RWPE1 (cell line): Measurements from ENCODE around the gene KLHDC8A.
A peak's percentile ranks its signal among the peaks of the same experiment; 100 is the strongest.

Experiments
- CTCF ChIA-PET: fragments of 350-600 bp; sonication (Branson Sonifier 250); formaldehyde crosslinking; extraction: SDS; loops from one replicate; lab custom pipeline; 2021; lab: Yijun Ruan, JAX
- POLR2A ChIA-PET: fragments of 400-600 bp; formaldehyde crosslinking; extraction: SDS; loops from one replicate; lab custom pipeline; 2020; ENCODE audit warnings: antibody characterized with exemption; ENCODE audit not compliant: low non-redundant PET; lab: Yijun Ruan, JAX
- DNase-seq: peaks from one replicate; pipeline ENCODE4 v3.0.0; 2012; ENCODE audit warnings: low spot score
- H3K27ac ChIP-seq: fragments of 450-650 bp; 2 replicates; pipeline ENCODE4 v1.5.1; 2017
- TF ChIP-seq, protein P1 (sequence below): fragments of 450-650 bp; conservative IDR thresholded peaks from 2 replicates; pipeline ENCODE4 v1.5.1; 2017; ENCODE audit warnings: low read depth, mild to moderate bottlenecking

KLHDC8A gene

DNA sequence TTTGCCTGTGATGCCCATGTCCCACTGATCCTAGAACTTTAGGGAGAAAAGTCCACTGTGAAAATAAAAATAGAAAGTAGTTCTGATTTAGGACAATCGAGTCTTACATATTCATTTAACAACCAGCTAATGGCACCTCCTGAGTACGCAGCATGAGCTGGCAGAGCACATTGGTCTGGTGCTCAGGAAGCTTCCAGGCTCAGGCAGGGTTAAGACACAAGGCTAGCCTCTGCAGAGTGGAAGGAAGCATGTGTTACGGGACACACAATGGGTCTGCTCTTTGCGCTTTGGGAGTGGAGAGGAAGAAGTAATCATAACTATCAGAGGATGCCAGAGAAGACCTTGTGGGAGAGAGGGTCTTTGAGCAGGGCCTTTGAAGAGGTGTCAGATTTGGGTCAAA is 4.2 kb upstream of the KLHDC8A start:
- POLR2A ChIA-PET, result no interaction called here
- TF ChIP-seq, protein P1, sequence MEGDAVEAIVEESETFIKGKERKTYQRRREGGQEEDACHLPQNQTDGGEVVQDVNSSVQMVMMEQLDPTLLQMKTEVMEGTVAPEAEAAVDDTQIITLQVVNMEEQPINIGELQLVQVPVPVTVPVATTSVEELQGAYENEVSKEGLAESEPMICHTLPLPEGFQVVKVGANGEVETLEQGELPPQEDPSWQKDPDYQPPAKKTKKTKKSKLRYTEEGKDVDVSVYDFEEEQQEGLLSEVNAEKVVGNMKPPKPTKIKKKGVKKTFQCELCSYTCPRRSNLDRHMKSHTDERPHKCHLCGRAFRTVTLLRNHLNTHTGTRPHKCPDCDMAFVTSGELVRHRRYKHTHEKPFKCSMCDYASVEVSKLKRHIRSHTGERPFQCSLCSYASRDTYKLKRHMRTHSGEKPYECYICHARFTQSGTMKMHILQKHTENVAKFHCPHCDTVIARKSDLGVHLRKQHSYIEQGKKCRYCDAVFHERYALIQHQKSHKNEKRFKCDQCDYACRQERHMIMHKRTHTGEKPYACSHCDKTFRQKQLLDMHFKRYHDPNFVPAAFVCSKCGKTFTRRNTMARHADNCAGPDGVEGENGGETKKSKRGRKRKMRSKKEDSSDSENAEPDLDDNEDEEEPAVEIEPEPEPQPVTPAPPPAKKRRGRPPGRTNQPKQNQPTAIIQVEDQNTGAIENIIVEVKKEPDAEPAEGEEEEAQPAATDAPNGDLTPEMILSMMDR, result no peak
- DNase-seq, result no peak

DNA sequence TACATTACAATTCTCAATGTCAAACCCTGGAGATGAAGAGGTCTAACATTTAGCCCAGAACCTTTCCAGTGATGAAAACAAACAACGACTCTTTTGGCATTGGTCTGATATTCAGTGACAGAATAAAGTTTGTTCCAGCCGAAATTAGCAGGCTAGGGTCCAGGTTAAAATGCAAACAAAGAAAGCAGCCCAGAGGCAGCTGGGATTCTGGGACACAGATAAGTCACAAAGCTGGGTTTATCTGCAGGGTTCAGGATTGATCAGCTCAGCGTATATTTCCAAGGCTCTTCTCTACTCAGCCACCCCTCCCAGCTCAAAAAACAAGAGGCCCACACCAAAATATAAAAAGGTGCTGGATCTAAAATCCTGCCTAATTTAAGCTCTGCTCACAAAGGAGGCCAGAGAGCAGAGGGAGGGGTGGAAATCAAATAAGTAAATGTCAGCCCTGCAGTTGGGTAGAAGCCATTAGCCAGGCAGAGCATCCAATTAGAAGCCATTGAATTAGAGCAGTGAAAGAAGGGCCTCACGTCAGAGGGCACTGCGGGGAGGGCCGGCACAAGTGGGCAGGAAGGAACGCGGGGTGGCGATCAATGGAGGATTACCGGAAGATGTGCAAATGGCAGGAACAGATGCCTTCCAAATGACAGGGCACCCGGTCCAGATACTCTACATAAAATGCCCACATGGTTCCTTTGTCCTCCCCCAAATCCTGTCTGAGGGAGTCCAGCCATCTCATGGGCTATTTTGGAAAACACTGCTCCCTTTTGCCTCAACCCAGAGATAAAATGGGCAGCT is 3.2 kb upstream of the KLHDC8A start:
- H3K27ac ChIP-seq, result no peak overlapping the region
- CTCF ChIA-PET, result interaction anchor here (0.5 to 2.5 kb wide), 3 partner anchors 24 to 126 kb away, joined by 6 to 7 read pairs (median 6); no protein-coding TSS in a partner anchor
- no peak for DNase-seq
- POLR2A ChIA-PET, result interaction anchor here (0.5 kb wide), 1 partner anchor 49 kb away, joined by 3 read pairs; no protein-coding TSS in a partner anchor
- TF ChIP-seq, protein P1, result no peak

More for the DNA sequence above, 4.2 kb upstream of the KLHDC8A start:
- no peak overlapping the region for H3K27ac ChIP-seq
- CTCF ChIA-PET, result interaction anchor here (0.9 to 2.5 kb wide), 4 partner anchors 25 to 125 kb away, joined by 3 to 7 read pairs (median 6); no protein-coding TSS in a partner anchor

DNA sequence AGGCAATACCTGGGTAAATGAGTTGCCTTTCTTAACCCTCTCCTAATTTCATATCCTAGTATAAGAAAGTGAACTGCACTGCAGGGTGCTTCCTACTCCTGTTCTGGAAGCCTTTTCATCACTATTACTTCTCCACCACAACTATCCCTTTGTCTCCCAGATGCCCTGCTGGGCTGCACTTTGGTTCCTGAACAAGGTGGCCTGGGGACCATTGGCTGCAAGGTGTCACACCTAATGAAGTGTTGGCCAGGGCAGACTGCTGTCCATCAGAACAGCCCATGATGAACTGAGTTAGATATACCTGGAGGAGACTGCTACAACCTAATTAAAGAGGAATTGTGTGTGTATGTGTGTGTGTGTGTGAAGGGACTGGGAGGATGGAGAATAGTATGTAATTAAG is 1.9 kb upstream of the KLHDC8A start:
- ChIA-PET POLR2A (no interaction called here), CTCF (interaction anchor here (0.9 kb wide), 1 partner anchor 130 kb away, joined by 6 read pairs; no protein-coding TSS in a partner anchor)
- no peak for DNase-seq
- TF ChIP-seq, protein P1, result no peak
- H3K27ac ChIP-seq, result no peak overlapping the region

DNA sequence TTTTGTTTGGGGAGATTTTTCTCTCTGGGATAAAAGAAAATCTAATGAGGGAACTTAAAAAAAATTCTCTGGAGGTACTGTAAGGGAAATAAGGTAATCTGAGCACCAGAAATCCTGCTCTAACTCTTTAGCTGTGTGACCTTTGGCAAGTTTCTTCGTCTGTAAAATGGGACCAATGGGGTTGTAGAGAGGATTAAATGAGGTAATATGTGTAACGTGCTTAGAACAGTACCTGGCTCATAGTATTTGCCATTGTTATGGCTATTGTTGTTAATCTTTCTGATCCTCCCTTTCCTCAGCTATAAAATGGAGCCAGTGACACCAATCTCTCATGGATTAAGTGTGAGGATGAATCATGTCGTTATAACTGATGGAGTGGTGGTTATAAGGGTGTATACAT is 845 bp upstream of the KLHDC8A start:
- POLR2A ChIA-PET, result no interaction called here
- CTCF ChIA-PET, result interaction anchor here (0.9 to 1.1 kb wide), 4 partner anchors 14 to 131 kb away, joined by 3 to 6 read pairs (median 5); no protein-coding TSS in a partner anchor
- TF ChIP-seq, protein P1, result no peak
- no peak for DNase-seq
- H3K27ac ChIP-seq, result no peak overlapping the region

DNA sequence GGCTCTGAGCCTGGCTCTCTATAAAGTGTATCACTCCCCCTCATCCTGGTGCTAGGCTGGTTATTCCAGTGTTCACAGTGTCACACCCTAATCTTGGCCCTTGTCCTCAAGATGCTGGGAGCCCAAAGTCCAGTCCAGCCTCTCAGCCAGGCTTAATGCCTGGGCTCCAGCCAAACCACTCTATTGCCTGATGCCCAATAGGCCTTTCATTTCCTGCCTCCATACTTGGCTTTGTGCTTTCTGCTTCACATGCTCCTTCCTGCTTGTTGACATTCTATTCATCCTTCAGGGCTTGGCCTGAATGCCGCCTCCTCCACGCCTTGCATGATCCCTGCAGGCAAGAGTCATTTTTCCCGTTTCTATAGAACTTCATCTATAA is 1.7 kb downstream of the KLHDC8A start:
- no peak for DNase-seq
- ChIA-PET POLR2A (no interaction called here), CTCF (interaction anchor here (0.7 to 4.7 kb wide), 27 partner anchors 10 to 173 kb away, joined by 3 to 67 read pairs (median 6); no protein-coding TSS in a partner anchor)
- TF ChIP-seq, protein P1, result no peak
- H3K27ac ChIP-seq, result peak overlapping the region; percentile 35; the same call in 1 of the 2 replicates

DNA sequence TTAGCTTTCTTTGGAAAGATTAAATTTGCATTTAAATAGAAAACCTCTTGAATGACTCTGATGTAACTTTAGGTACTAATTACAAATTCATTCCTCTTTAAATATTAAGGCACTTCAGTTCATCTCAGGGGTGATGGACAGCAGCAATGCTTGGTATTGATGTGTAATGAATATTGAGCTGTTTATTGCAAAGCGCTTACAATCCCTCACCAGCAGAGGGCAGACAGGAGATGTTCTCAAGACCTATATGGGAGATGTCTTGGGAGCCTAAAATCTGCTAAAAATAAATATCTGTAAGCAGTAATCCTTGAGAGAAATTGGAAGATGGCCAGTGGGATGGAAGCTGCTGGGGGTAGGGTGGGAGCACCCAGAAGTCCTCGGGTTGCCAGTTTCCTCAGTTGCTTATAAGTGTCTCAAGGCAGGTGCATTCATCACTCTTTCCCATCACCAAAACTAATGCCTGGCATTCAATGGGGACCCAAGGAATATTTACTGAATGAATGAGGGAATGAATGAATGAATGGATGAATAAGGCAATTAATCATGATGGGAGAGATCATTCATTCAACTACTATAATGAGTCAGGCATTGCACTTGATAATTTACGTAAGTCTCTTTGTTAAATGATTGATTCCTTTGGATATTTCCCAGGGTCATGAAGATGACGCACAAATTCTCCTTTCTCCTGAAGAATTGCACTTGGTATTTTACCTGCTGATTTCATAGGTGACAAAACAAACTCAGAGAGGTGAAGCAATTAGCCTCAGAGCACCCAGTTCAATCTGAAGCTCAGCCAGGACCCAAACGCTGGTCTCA is 2.3 kb downstream of the KLHDC8A start:
- TF ChIP-seq, protein P1, result peak; percentile 90
- DNase-seq, result peak; percentile 50
- H3K27ac ChIP-seq, result peak overlapping the region; percentile 35; the same call in 1 of the 2 replicates
- ChIA-PET CTCF (interaction anchor here (0.5 to 4.7 kb wide), 56 partner anchors 9 to 807 kb away, joined by 3 to 67 read pairs (median 4); no protein-coding TSS in a partner anchor), POLR2A (no interaction called here)
